Measurements from ENCODE around the gene KCTD1. TPM values are rescaled to one million over a fixed set of nuclear protein-coding genes. Genes with fewer than 3 reads are reported as not detected.
A peak's percentile ranks its signal among the peaks of the same experiment; 100 is the strongest.

KCTD1 gene
- total and polyA plus RNA-seq, 10 of the 15 experiments (the other 5 are each of a cell fraction or from before 2014, with no cell fraction given), result 1.5 to 13.4 (median 5.5) TPM

DNA sequence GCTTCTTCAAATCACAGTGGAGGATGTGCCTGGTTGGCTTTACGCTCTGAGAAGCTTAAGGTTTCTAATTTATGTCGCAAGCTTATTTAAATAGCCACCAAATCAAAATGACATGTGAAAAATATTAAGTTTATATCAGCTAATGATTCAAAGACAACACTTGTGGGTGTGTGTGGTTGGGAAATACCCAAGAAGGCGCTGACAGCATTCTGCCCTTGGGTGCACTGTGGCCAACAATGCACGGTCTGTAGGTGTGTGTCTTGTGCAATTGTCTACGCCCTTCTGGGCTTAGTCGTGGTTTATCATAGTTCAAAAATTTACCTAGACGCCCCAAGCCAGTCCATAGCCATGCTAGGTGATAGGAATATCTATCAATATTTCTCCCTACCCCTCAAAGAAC, 60.9 kb downstream of the KCTD1 start:
- CTCF ChIA-PET, result interaction anchor here (0.7 to 1.6 kb wide), 6 partner anchors 9 to 104 kb away, joined by 3 to 5 read pairs (median 4); no protein-coding TSS in a partner anchor
- intact Hi-C loops (cut with micrococcal nuclease; ENCODE audit: unreplicated experiment) (no loop called here), in situ Hi-C loops (cut with MboI) (no loop called here)
- no peak for TF ChIP-seq EGR1 (IDR thresholded peaks at IDR 0.05; ENCODE audit: borderline replicate concordance in 1 of 2, low read depth in 2 of 2, low read length in 2 of 2)
- TF ChIP-seq MEF2B (IDR thresholded peaks at IDR 0.05; ENCODE audit: partially characterized antibody, poor library complexity, severe bottlenecking), result peak; percentile 29
- TF ChIP-seq BHLHE40 (IDR thresholded peaks at IDR 0.05; ENCODE audit: borderline replicate concordance in 1 of 2, low read depth in 2 of 2, low read length in 1 of 2), result peak; percentile 78 to 88; a peak in 3 of 4 replicates
- TF ChIP-seq, protein P1, sequence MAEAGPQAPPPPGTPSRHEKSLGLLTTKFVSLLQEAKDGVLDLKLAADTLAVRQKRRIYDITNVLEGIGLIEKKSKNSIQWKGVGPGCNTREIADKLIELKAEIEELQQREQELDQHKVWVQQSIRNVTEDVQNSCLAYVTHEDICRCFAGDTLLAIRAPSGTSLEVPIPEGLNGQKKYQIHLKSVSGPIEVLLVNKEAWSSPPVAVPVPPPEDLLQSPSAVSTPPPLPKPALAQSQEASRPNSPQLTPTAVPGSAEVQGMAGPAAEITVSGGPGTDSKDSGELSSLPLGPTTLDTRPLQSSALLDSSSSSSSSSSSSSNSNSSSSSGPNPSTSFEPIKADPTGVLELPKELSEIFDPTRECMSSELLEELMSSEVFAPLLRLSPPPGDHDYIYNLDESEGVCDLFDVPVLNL (IDR thresholded peaks at IDR 0.05; ENCODE audit: low read depth, low read length), result no peak
- TF ChIP-seq, protein P2, sequence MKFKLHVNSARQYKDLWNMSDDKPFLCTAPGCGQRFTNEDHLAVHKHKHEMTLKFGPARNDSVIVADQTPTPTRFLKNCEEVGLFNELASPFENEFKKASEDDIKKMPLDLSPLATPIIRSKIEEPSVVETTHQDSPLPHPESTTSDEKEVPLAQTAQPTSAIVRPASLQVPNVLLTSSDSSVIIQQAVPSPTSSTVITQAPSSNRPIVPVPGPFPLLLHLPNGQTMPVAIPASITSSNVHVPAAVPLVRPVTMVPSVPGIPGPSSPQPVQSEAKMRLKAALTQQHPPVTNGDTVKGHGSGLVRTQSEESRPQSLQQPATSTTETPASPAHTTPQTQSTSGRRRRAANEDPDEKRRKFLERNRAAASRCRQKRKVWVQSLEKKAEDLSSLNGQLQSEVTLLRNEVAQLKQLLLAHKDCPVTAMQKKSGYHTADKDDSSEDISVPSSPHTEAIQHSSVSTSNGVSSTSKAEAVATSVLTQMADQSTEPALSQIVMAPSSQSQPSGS (IDR thresholded peaks at IDR 0.05; ENCODE audit: low read length), result no peak
- TF ChIP-seq JUNB (IDR thresholded peaks at IDR 0.05), result peak; percentile 15; the same call in 1 of the 2 replicates
- TF ChIP-seq FOXK2 (IDR thresholded peaks at IDR 0.05), result no peak
- TF ChIP-seq RUNX3 (IDR thresholded peaks at IDR 0.05; ENCODE audit: low read length), result peak; percentile 83
- TF ChIP-seq SREBF2 (IDR thresholded peaks at IDR 0.05; ENCODE audit: low read length), result no peak
- peak; percentile 69; the same call in 1 of the 2 replicates for TF ChIP-seq DPF2 (IDR thresholded peaks at IDR 0.05)
- TF ChIP-seq MYC (IDR thresholded peaks at IDR 0.05; ENCODE audit: insufficient read depth, insufficient read length, insufficient replicate concordance, low read length, severe bottlenecking), result no peak
- TF ChIP-seq CREM (IDR thresholded peaks at IDR 0.05; ENCODE audit: low read depth), result peak; percentile 22; the same call in 1 of the 2 replicates
- TF ChIP-seq MTA2 (IDR thresholded peaks at IDR 0.05; ENCODE audit: low read depth), result peak; percentile 81
- TF ChIP-seq, protein P3, sequence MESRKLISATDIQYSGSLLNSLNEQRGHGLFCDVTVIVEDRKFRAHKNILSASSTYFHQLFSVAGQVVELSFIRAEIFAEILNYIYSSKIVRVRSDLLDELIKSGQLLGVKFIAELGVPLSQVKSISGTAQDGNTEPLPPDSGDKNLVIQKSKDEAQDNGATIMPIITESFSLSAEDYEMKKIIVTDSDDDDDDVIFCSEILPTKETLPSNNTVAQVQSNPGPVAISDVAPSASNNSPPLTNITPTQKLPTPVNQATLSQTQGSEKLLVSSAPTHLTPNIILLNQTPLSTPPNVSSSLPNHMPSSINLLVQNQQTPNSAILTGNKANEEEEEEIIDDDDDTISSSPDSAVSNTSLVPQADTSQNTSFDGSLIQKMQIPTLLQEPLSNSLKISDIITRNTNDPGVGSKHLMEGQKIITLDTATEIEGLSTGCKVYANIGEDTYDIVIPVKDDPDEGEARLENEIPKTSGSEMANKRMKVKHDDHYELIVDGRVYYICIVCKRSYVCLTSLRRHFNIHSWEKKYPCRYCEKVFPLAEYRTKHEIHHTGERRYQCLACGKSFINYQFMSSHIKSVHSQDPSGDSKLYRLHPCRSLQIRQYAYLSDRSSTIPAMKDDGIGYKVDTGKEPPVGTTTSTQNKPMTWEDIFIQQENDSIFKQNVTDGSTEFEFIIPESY (IDR thresholded peaks at IDR 0.05), result 0 out of 2 replicates have a peak, but pooled peaks have one; percentile 45
- peak; percentile 79 for TF ChIP-seq ATF7 (IDR thresholded peaks at IDR 0.05; ENCODE audit: low read depth)
- TF ChIP-seq TCF7 (IDR thresholded peaks at IDR 0.05; ENCODE audit: borderline replicate concordance), result no peak
- TF ChIP-seq NFYA (IDR thresholded peaks at IDR 0.05; ENCODE audit: borderline replicate concordance, low read depth, low read length), result no peak

More for the DNA sequence above, 60.9 kb downstream of the KCTD1 start:
- Histone ChIP-seq H3K4me3 (no peak overlapping the region), H3K4me1 (ENCODE audit: control insufficient read depth, insufficient read depth, low read length) (no peaks in the 10 kb centered on the region), H3K27me3 (replicated peaks in 1 of 2; ENCODE audit: control insufficient read depth in 2 of 2, insufficient read depth in 2 of 2, low read length in 1 of 2) (no peaks in the 10 kb centered on the region), H2AFZ (ENCODE audit: control insufficient read depth, low read depth, low read length) (no peak overlapping the region), H4K20me1 (ENCODE audit: control insufficient read depth, insufficient read depth) (no peaks in the 10 kb centered on the region), H3K9me3 (replicated peaks; ENCODE audit: control insufficient read depth, insufficient read depth, low read length) (no peaks in the 10 kb centered on the region), H3K79me2 (ENCODE audit: control insufficient read depth, insufficient read depth, low read length) (no peaks in the 10 kb centered on the region), H3K27ac (ENCODE audit: control insufficient read depth, insufficient read depth) (no peak overlapping the region), H3K4me2 (ENCODE audit: control insufficient read depth, insufficient read depth) (0 out of 2 replicates have a peak overlapping the region, but pooled peaks have one; percentile 32), H3K9ac (ENCODE audit: control insufficient read depth, insufficient read depth, low read length) (no peak overlapping the region), H3K36me3 (ENCODE audit: control insufficient read depth in 2 of 2, insufficient read depth in 2 of 2, low read length in 1 of 2) (no peaks in the 10 kb centered on the region)
- WGBS (ENCODE audit: insufficient coverage, insufficient replicate concordance, low lambda C conversion rate, missing lambda C conversion rate), result 17% methylated on average over 7 of the region's 7 CpGs
- ATAC-seq, result peak; percentile 99
- peak; percentile 71 for FAIRE-seq
- SMC1A ChIA-PET (ENCODE audit: uncharacterized antibody, unreplicated experiment), result interaction anchor here (0.5 to 2.3 kb wide), 17 partner anchors 9 to 180 kb away, joined by 3 to 10 read pairs (median 3); no protein-coding TSS in a partner anchor
- RAD21 ChIA-PET (ENCODE audit: unreplicated experiment), result interaction anchor here (0.7 to 2.4 kb wide), 13 partner anchors 9 to 104 kb away, joined by 3 to 12 read pairs (median 3); no protein-coding TSS in a partner anchor
- DNase-seq (ENCODE audit: low read depth, low spot score), result peak; percentile 23
- no TSS peak for BruUV-seq (replicated peaks)
- POLR2A ChIA-PET, result interaction anchor here (0.9 kb wide), 1 partner anchor 64 kb away, joined by 3 read pairs; no protein-coding TSS in a partner anchor
